ENCODE data around the gene MX2. TPM values are rescaled to one million over a fixed set of nuclear protein-coding genes. Genes with fewer than 3 reads are reported as not detected.

The MX2 gene
- total RNA-seq, 1 donor from 2014 or later, result 0.92 TPM

DNA sequence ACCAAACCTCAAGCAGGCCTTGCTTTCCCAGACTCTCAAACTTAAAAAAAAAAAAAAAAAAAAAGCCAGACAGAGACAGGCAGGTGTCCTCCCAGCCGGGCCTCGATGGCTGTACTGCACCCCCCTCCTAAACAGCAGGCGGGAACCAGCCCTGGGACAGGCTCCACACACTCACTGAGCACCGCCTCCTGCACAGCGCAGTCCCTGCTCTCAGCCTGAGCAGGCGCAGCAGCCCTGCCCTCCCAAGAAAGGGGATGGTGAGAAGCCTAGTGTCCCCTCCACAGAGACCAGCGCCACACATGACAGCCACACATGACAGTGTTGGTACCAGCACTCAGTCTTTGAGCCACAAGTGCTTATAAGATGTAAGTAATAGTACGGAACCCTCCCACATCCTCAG lies 11.9 kb downstream of the MX2 start:
- TF ChIP-seq, protein P1, sequence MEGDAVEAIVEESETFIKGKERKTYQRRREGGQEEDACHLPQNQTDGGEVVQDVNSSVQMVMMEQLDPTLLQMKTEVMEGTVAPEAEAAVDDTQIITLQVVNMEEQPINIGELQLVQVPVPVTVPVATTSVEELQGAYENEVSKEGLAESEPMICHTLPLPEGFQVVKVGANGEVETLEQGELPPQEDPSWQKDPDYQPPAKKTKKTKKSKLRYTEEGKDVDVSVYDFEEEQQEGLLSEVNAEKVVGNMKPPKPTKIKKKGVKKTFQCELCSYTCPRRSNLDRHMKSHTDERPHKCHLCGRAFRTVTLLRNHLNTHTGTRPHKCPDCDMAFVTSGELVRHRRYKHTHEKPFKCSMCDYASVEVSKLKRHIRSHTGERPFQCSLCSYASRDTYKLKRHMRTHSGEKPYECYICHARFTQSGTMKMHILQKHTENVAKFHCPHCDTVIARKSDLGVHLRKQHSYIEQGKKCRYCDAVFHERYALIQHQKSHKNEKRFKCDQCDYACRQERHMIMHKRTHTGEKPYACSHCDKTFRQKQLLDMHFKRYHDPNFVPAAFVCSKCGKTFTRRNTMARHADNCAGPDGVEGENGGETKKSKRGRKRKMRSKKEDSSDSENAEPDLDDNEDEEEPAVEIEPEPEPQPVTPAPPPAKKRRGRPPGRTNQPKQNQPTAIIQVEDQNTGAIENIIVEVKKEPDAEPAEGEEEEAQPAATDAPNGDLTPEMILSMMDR (conservative IDR thresholded peaks at IDR 0.05), result no peak
- Mint-ChIP-seq H3K27ac (no peak overlapping the region), H3K27me3 (peaks cover 18% of the 10 kb centered on the region), H3K4me3 (no peak overlapping the region), H3K9me3 (no peaks in the 10 kb centered on the region), H3K36me3 (peaks cover 4% of the 10 kb centered on the region), H3K4me1 (ENCODE audit: unreplicated experiment) (no peaks in the 10 kb centered on the region)
- DNase-seq (ENCODE audit: extremely low spot score, unreplicated experiment), result no peak

DNA sequence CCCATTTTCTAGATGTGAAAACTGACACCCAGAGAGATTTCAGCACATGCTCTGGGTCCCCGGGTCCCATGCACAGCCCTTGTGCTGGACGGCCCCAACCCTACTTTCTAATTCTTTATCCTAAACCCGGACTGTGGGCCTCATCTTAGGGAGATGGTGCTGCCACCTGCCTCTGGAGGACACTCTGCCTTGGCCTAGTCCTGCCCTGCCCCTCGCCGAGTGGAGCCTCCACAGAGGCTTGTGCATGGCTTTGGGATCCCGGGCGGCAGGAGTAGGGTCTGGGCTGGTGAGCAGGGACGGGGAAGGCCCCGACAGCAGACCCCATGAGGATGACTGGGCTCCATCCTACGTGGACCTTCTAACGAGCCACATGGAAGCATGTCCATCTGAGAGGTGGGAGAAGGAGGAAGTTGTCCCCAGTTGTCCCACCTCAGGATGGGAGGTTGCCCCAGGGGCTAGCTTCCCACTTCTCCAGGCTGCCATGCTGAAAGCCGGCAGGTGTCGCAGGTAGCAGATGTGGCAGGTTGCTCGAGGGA lies 12.4 kb downstream of the MX2 start:
- Mint-ChIP-seq H3K4me1 (ENCODE audit: unreplicated experiment) (no peaks in the 10 kb centered on the region), H3K36me3 (peaks cover 4% of the 10 kb centered on the region), H3K27ac (no peak overlapping the region), H3K4me3 (no peak overlapping the region), H3K9me3 (no peaks in the 10 kb centered on the region), H3K27me3 (peaks cover 17% of the 10 kb centered on the region)
- DNase-seq (ENCODE audit: extremely low spot score, unreplicated experiment), result no peak
- TF ChIP-seq, protein P1 (conservative IDR thresholded peaks at IDR 0.05), result no peak

DNA sequence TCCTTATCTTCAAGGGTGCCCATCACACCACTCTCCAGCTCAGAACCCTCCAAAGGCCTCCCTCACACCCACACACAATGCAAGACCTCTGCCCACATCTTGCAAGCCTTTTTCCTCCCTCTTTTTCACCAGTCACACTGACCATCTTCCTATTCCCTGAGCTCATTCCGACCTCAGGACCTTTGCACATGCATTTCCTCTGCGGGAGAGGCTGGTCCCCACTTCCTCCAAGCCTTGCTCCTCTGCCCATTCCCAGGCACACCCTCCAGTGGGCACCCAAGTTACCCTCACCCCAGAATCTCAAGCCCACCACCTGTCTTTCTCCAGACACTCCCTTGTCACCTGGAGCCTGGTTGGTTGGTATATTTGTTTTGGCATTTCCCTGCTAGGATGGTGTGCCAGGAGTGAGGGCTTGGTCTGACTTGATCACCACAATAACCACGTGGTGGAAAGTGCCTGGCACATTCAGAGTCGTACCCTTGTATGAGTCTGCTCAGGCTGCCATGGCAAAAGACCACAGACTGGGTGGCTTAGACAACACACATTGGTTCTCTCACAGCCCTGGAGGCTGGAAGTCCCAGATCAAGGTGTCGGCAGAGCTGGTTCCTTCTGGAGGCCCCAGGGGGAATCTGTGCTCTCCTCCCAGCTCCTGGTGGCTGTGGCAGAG lies 13.2 kb downstream of the MX2 start:
- no peak overlapping the region for H3K4me3 Mint-ChIP-seq
- no peak overlapping the region for H3K27ac Mint-ChIP-seq
- no peaks in the 10 kb centered on the region for H3K4me1 Mint-ChIP-seq (ENCODE audit: unreplicated experiment)
- no peaks in the 10 kb centered on the region for H3K9me3 Mint-ChIP-seq
- peaks cover 14% of the 10 kb centered on the region for H3K27me3 Mint-ChIP-seq
- H3K36me3 Mint-ChIP-seq, result peaks cover 4% of the 10 kb centered on the region
- no peak for DNase-seq (ENCODE audit: extremely low spot score, unreplicated experiment)
- TF ChIP-seq, protein P1 (conservative IDR thresholded peaks at IDR 0.05), result no peak

DNA sequence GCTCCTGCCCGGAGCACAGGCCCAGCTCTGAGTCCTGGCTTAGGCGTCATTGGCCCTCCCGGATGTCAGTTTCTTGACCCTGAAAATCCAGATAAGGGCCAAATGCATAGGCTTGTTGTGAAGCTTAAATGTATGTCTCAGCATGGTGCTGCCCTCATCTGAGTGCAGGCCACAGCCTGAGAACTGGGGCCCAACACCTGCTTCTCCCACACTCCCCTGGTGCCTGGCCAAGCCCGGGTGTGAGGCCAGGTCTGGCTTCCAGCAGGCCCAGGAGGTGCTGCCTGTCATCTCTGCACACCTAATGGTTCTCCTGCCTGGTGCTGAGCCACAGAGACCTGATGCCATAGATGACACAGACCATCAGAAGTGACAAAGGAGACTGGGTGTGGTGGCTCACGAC lies 14.0 kb downstream of the MX2 start:
- no peaks in the 10 kb centered on the region for H3K4me1 Mint-ChIP-seq (ENCODE audit: unreplicated experiment)
- peaks cover under 1% of the 10 kb centered on the region for H3K36me3 Mint-ChIP-seq
- no peaks in the 10 kb centered on the region for H3K9me3 Mint-ChIP-seq
- DNase-seq (ENCODE audit: extremely low spot score, unreplicated experiment), result no peak
- H3K4me3 Mint-ChIP-seq, result no peak overlapping the region
- no peak overlapping the region for H3K27ac Mint-ChIP-seq
- peaks cover 5% of the 10 kb centered on the region for H3K27me3 Mint-ChIP-seq
- TF ChIP-seq, protein P1 (conservative IDR thresholded peaks at IDR 0.05), result no peak

DNA sequence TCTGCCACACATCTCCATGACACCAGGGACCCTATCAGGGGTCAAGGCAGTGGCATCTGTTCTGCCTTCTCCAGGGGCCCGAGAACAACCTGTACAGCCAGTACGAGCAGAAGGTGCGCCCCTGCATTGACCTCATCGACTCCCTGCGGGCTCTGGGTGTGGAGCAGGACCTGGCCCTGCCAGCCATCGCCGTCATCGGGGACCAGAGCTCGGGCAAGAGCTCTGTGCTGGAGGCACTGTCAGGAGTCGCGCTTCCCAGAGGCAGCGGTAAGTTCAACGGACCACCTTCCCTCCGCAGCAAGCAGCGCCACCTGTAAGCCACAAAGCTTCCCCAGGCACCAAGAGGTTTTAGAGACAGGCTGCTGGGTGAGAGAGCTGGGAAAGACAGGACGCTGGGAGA lies 15.9 kb downstream of the MX2 start:
- Mint-ChIP-seq H3K27me3 (peaks cover 3% of the 10 kb centered on the region), H3K9me3 (no peaks in the 10 kb centered on the region), H3K4me1 (ENCODE audit: unreplicated experiment) (no peaks in the 10 kb centered on the region), H3K36me3 (no peaks in the 10 kb centered on the region), H3K4me3 (no peak overlapping the region), H3K27ac (no peak overlapping the region)
- TF ChIP-seq, protein P1 (conservative IDR thresholded peaks at IDR 0.05), result no peak
- no peak for DNase-seq (ENCODE audit: extremely low spot score, unreplicated experiment)

Measured in type B pancreatic cell (in vitro differentiated cells).